DND-41 (cell line): ENCODE data around the gene RBFOX2.

Experiments
- ATAC-seq: fragments of 200-7000 bp; cut with Tn5 transposase; 3 replicates; pipeline ENCODE4 v1.9.1; 2021; ENCODE audit warnings: low read depth; ENCODE audit not compliant: insufficient read depth
- DNase-seq: peaks from one replicate; pipeline ENCODE4 v3.0.0-alpha.2; 2020
- H2AFZ ChIP-seq: 2 replicates; pipeline ENCODE4 v1.6.0; 2012; ENCODE audit warnings: low read depth, low read length
- H3K27ac ChIP-seq: 2 replicates; pipeline ENCODE4 v1.5.1; 2012; ENCODE audit warnings: low read length, inconsistent platforms
- H3K27me3 ChIP-seq: fragments of 200-600 bp; sonication (generic); 2 replicates; pipeline ENCODE4 v1.6.0; 2012; ENCODE audit warnings: low read length, mild to moderate bottlenecking, inconsistent platforms; ENCODE audit not compliant: insufficient read depth, poor library complexity
- H3K36me3 ChIP-seq: 2 replicates; pipeline ENCODE4 v1.5.1; 2012; ENCODE audit warnings: low read length, inconsistent platforms; ENCODE audit not compliant: insufficient read depth
- H3K4me1 ChIP-seq: 2 replicates; pipeline ENCODE4 v1.5.1; 2012; ENCODE audit warnings: mild to moderate bottlenecking, low read length; ENCODE audit not compliant: insufficient read depth
- H3K4me2 ChIP-seq: 2 replicates; pipeline ENCODE4 v1.6.0; 2012; ENCODE audit warnings: mild to moderate bottlenecking, moderate library complexity, low read length, inconsistent platforms; ENCODE audit not compliant: insufficient read depth
- H3K4me3 ChIP-seq, 2 experiments: fragments of 200-600 bp in 1 of 2; shearing (Covaris generic) in 1 of 2; 2 replicates each; pipeline ENCODE4 v1.5.1; 2012 to 2016; ENCODE audit warnings: inconsistent platforms in 2 of 2, low read length in 2 of 2, mild to moderate bottlenecking in 2 of 2, low read depth in 1 of 2, moderate library complexity in 1 of 2
- H3K79me2 ChIP-seq: 2 replicates; pipeline ENCODE4 v1.6.0; 2012; ENCODE audit warnings: low read length, inconsistent platforms; ENCODE audit not compliant: insufficient read depth
- H3K9ac ChIP-seq: 2 replicates; pipeline ENCODE4 v1.6.0; 2012; ENCODE audit warnings: low read depth, mild to moderate bottlenecking, inconsistent platforms, low read length, moderate library complexity
- H3K9me3 ChIP-seq: 2 replicates; pipeline ENCODE4 v1.5.1; 2012; ENCODE audit warnings: low read length, moderate library complexity, mild to moderate bottlenecking, inconsistent platforms; ENCODE audit not compliant: insufficient read depth, severe bottlenecking
- H4K20me1 ChIP-seq: 2 replicates; pipeline ENCODE4 v1.6.0; 2012; ENCODE audit warnings: low read length; ENCODE audit not compliant: insufficient read depth
- EZH2 ChIP-seq: IDR thresholded peaks from 3 replicates; pipeline ENCODE4 v1.6.1; 2012; ENCODE audit warnings: borderline replicate concordance, low read depth, mild to moderate bottlenecking, moderate library complexity, low read length, inconsistent platforms; ENCODE audit not compliant: severe bottlenecking
- TF ChIP-seq, protein P1 (sequence below): IDR thresholded peaks from 2 replicates; pipeline ENCODE4 v1.5.1; 2012; ENCODE audit warnings: borderline replicate concordance, low read length, moderate library complexity, mild to moderate bottlenecking; ENCODE audit not compliant: poor library complexity, severe bottlenecking; ENCODE audit errors: extremely low read depth

Gene RBFOX2

GRCh38 chr22:35782504-35782903 lies 246.1 kb downstream of the RBFOX2 start:
- no peaks in the 10 kb centered on the region for H3K79me2 ChIP-seq
- no peaks in the 10 kb centered on the region for H3K4me1 ChIP-seq
- no peak for TF ChIP-seq EZH2
- TF ChIP-seq, protein P1, sequence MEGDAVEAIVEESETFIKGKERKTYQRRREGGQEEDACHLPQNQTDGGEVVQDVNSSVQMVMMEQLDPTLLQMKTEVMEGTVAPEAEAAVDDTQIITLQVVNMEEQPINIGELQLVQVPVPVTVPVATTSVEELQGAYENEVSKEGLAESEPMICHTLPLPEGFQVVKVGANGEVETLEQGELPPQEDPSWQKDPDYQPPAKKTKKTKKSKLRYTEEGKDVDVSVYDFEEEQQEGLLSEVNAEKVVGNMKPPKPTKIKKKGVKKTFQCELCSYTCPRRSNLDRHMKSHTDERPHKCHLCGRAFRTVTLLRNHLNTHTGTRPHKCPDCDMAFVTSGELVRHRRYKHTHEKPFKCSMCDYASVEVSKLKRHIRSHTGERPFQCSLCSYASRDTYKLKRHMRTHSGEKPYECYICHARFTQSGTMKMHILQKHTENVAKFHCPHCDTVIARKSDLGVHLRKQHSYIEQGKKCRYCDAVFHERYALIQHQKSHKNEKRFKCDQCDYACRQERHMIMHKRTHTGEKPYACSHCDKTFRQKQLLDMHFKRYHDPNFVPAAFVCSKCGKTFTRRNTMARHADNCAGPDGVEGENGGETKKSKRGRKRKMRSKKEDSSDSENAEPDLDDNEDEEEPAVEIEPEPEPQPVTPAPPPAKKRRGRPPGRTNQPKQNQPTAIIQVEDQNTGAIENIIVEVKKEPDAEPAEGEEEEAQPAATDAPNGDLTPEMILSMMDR: no peak
- H3K4me2 ChIP-seq: no peak overlapping the region
- H3K9ac ChIP-seq: no peak overlapping the region
- H2AFZ ChIP-seq: no peak overlapping the region
- H3K36me3 ChIP-seq: no peaks in the 10 kb centered on the region
- ATAC-seq: no peak
- H3K27me3 ChIP-seq: no peaks in the 10 kb centered on the region
- no peak overlapping the region for H3K4me3 ChIP-seq
- DNase-seq: no peak
- H4K20me1 ChIP-seq: no peaks in the 10 kb centered on the region
- no peaks in the 10 kb centered on the region for H3K9me3 ChIP-seq
- H3K27ac ChIP-seq: no peak overlapping the region

GRCh38 chr22:35781898-35782297 lies 246.7 kb downstream of the RBFOX2 start:
- H3K4me1 ChIP-seq: no peaks in the 10 kb centered on the region
- no peak overlapping the region for H3K4me3 ChIP-seq
- H3K27ac ChIP-seq: no peak overlapping the region
- DNase-seq (no peak), ATAC-seq (no peak)
- no peaks in the 10 kb centered on the region for H3K36me3 ChIP-seq
- H3K4me2 ChIP-seq: no peak overlapping the region
- H3K27me3 ChIP-seq: no peaks in the 10 kb centered on the region
- H4K20me1 ChIP-seq: no peaks in the 10 kb centered on the region
- no peaks in the 10 kb centered on the region for H3K79me2 ChIP-seq
- H3K9ac ChIP-seq: no peak overlapping the region
- no peak for TF ChIP-seq EZH2
- TF ChIP-seq, protein P1: no peak
- no peak overlapping the region for H2AFZ ChIP-seq
- no peaks in the 10 kb centered on the region for H3K9me3 ChIP-seq

DNA sequence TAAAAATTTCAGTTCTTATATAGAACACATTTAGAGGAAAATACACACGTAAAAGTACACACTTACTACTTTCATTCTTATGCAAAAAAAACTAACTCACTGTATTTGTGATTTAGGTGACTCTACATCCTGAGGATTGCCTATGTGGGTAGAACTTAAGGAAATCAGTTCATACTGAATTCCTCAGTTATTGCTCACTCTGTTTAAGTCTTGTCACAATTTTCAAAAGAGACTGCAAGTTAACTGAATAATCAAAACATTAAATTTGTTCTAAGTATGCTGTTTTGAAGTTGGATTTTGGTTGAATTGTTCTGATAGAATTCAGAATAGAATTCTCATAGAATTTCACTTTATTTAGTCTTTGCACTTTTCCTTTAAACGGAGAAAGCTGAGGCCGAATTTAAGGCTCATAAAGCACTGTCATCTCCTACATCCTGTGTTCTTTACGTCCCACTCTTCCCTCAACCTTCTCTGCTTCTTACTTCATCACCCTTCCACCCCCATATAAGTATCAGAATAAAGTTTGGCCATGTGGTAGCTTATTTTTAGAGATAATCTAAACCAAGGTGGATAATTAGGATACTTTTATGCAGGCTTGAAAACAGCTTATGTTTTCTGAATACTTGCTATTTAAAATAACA lies 251.2 kb downstream of the RBFOX2 start:
- Histone ChIP-seq H3K4me3 (no peak overlapping the region), H3K27me3 (no peaks in the 10 kb centered on the region), H3K4me1 (no peaks in the 10 kb centered on the region), H3K9me3 (no peaks in the 10 kb centered on the region), H4K20me1 (no peaks in the 10 kb centered on the region), H3K4me2 (no peak overlapping the region), H3K9ac (no peak overlapping the region), H3K36me3 (no peaks in the 10 kb centered on the region), H3K79me2 (no peaks in the 10 kb centered on the region), H3K27ac (no peak overlapping the region), H2AFZ (no peak overlapping the region)
- TF ChIP-seq, protein P1: no peak
- TF ChIP-seq EZH2: no peak
- ATAC-seq (no peak), DNase-seq (no peak)

DNA sequence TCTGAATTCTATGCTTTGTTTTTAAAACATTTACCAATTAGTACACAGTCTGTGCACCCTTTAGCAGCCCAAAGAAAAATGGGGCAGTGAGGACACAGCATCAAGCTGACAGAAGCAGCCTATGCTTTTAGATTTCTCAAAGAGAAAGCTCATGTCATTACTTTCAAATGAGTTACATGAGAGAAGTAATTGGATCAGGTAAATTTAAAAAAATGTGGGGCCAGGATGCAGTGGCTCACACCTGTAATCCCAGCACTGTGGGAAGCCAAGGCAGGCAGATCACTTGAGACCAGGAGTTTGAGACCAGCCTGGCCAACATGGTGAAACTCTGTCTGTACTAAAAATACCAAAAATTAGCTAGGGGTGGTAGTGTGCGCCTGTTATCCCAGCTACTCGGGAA lies 253.3 kb downstream of the RBFOX2 start:
- Histone ChIP-seq H3K4me3 (no peak overlapping the region), H3K27me3 (peaks cover 5% of the 10 kb centered on the region), H4K20me1 (no peaks in the 10 kb centered on the region), H3K36me3 (no peaks in the 10 kb centered on the region), H3K9ac (no peak overlapping the region), H3K4me2 (no peak overlapping the region), H3K27ac (no peak overlapping the region), H3K9me3 (no peaks in the 10 kb centered on the region), H3K79me2 (no peaks in the 10 kb centered on the region), H3K4me1 (no peaks in the 10 kb centered on the region), H2AFZ (no peak overlapping the region)
- TF ChIP-seq EZH2: no peak
- TF ChIP-seq, protein P1: no peak
- ATAC-seq (no peak), DNase-seq (no peak)
